Body of pancreas (tissue), 4 donors: Measurements from ENCODE around the gene TAS1R3. TPM values are rescaled to one million over a fixed set of nuclear protein-coding genes. Genes with fewer than 3 reads are reported as not detected.

Source experiments
- ATAC-seq: fragments of 150-250 bp; one replicate; pipeline ENCODE4 v1.9.1; 2016
- DNase-seq, 4 donors: peaks; one replicate each; pipeline ENCODE4 v3.0.0-alpha.2; 2019
- H3K27ac ChIP-seq, 4 donors: fragments of 200-600 bp; sonication (generic); 1 replicate in 3 of 4; 2 replicates in 1 of 4; pipeline versions ENCODE4 v1.5.1 to v1.6.1; 2016 to 2019; ENCODE audit warnings: mild to moderate bottlenecking in 1 of 4, mixed read lengths in 1 of 4, moderate library complexity in 1 of 4
- H3K27me3 ChIP-seq, 2 donors: fragments of 200-600 bp; sonication (generic); one replicate each; pipeline ENCODE4 v1.6.0; 2016; ENCODE audit warnings: mild to moderate bottlenecking in 1 of 2
- H3K36me3 ChIP-seq, 2 donors: fragments of 200-600 bp; sonication (generic); replicated peaks in 1 of 2; 2 replicates each; pipeline ENCODE4 v1.5.1; 2016; ENCODE audit warnings: low read depth in 2 of 2; ENCODE audit not compliant: insufficient read depth in 1 of 2
- H3K4me1 ChIP-seq: fragments of 200-600 bp; sonication (generic); one replicate; pipeline ENCODE4 v1.6.0; 2016
- H3K4me3 ChIP-seq, 2 donors: fragments of 200-600 bp; sonication (generic); 1 replicate in 1 of 2; 2 replicates in 1 of 2; pipeline ENCODE4 v1.5.1; 2016 to 2019
- H3K9me3 ChIP-seq, 3 donors: fragments of 200-600 bp; sonication (generic); 1 replicate in 2 of 3; 2 replicates in 1 of 3; pipeline ENCODE4 v1.5.1; 2016
- POLR2A ChIP-seq, 3 donors: fragments of 450-650 bp; IDR thresholded peaks; one replicate each; pipeline ENCODE4 v1.6.1; 2016; ENCODE audit warnings: antibody characterized with exemption in 3 of 3, mild to moderate bottlenecking in 2 of 3
- WGBS, 2 donors: methylation state at CpG; one replicate each; pipeline ENCODE4 v1.1.5; 2017; 5-methylcytosine and 5-hydroxymethylcytosine counted together
- intact Hi-C: fragments of 100-400 bp; cut with DNase I; formaldehyde crosslinking; loops from one replicate; pipeline ENCODE4 v1.15.1; 2023
- microRNA-seq, 2 donors: library from miRNA; unstranded; fragments of <30 nt; microRNA quantifications; one replicate each; pipeline ENCODE4, GENCODE V29; 2016; ENCODE audit warnings: borderline number of aligned reads in 2 of 2, borderline replicate concordance in 2 of 2
- small RNA-seq: library from RNA; depleted of rRNA; stranded (forward); fragments of <200 nt; gene quantifications from one replicate; pipeline ENCODE3, GENCODE V24; 2016
- total RNA-seq, 2 donors: library from RNA; depleted of rRNA; stranded (reverse); fragments of >200 nt; gene quantifications; one replicate each; pipeline ENCODE4 v1.1.0, GENCODE V29; 2016
- TF ChIP-seq, protein P1 (sequence below), 7 experiments: fragments of 450-650 bp in 4 of 7; fragments of 200-600 bp in 3 of 7; sonication (generic) in 3 of 7; IDR thresholded peaks; one replicate each; pipeline ENCODE4 v1.5.1; 2016 to 2019; ENCODE audit warnings: antibody characterized with exemption in 7 of 7

TAS1R3 gene
- total RNA-seq, 2 donors from 2014 or later: 0.26 TPM; not detected in 1

- H3K4me1 ChIP-seq: peaks cover 24% of the 10 kb centered on the region
- H3K27me3 ChIP-seq: no peaks in the 10 kb centered on the region
- DNase-seq: no peak
- no peak for ATAC-seq
- H3K27ac ChIP-seq: no peak overlapping the region
- H3K9me3 ChIP-seq: no peaks in the 10 kb centered on the region
- no peak for TF ChIP-seq POLR2A (IDR thresholded peaks at IDR 0.05)
- TF ChIP-seq, protein P1, sequence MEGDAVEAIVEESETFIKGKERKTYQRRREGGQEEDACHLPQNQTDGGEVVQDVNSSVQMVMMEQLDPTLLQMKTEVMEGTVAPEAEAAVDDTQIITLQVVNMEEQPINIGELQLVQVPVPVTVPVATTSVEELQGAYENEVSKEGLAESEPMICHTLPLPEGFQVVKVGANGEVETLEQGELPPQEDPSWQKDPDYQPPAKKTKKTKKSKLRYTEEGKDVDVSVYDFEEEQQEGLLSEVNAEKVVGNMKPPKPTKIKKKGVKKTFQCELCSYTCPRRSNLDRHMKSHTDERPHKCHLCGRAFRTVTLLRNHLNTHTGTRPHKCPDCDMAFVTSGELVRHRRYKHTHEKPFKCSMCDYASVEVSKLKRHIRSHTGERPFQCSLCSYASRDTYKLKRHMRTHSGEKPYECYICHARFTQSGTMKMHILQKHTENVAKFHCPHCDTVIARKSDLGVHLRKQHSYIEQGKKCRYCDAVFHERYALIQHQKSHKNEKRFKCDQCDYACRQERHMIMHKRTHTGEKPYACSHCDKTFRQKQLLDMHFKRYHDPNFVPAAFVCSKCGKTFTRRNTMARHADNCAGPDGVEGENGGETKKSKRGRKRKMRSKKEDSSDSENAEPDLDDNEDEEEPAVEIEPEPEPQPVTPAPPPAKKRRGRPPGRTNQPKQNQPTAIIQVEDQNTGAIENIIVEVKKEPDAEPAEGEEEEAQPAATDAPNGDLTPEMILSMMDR (IDR thresholded peaks at IDR 0.05): no peak
- no peaks in the 10 kb centered on the region for H3K36me3 ChIP-seq
- WGBS, 2 donors: 90 to 93% methylated on average over 16 of the region's 16 CpGs
- no peak overlapping the region for H3K4me3 ChIP-seq
- intact Hi-C loops: no loop called here
Measured at GRCh38 chr1:1377540-1378205, 46.6 kb downstream of the TAS1R3 start.

- peaks cover 0 to 1% of the 10 kb centered on the region in 2 donors for H3K36me3 ChIP-seq
- ATAC-seq (no peak), DNase-seq (no peak)
- TF ChIP-seq, protein P1 (IDR thresholded peaks at IDR 0.05): no peak
- TF ChIP-seq POLR2A (IDR thresholded peaks at IDR 0.05): no peak
- H3K4me1 ChIP-seq: peaks cover 6% of the 10 kb centered on the region
- intact Hi-C loops: no loop called here
- no peak overlapping the region for H3K4me3 ChIP-seq
- H3K27ac ChIP-seq: no peak overlapping the region
- 91% methylated on average over 16 of the region's 16 CpGs; no CpG with 5 or more reads in 1 of the 2 donors for WGBS, 2 donors
- H3K9me3 ChIP-seq: no peaks in the 10 kb centered on the region
- H3K27me3 ChIP-seq: no peaks in the 10 kb centered on the region
Measured at GRCh38 chr1:1380860-1381259, 49.8 kb downstream of the TAS1R3 start.

DNA sequence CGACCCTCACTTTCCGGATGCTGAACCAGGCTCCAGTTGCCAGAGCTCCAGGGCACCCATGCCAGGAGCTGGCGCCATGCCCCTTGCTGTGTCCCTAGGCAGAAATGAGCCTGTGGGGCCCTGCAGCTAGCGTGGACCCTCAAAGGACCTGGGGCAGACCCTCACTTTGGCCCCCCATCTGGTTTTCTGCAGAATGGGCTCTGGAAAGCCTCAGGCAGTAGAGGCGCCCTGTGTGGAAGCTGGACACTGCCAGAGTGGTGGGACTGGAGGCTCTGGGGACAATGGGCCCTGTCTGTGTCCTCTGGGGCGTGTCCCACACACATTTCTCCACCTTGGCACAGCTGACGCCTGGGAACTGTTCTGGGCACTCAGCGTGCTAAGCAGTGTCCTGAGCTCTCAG is 50.2 kb downstream of the TAS1R3 start:
- intact Hi-C loops: no loop called here
- no peaks in the 10 kb centered on the region for H3K27me3 ChIP-seq
- no peak for DNase-seq
- H3K4me1 ChIP-seq: peaks cover 2% of the 10 kb centered on the region
- H3K27ac ChIP-seq: no peak overlapping the region
- TF ChIP-seq, protein P1 (IDR thresholded peaks at IDR 0.05): no peak
- TF ChIP-seq POLR2A (IDR thresholded peaks at IDR 0.05): no peak
- no peak for ATAC-seq
- H3K9me3 ChIP-seq: no peaks in the 10 kb centered on the region
- WGBS, 2 donors: 93% methylated on average over 5 of the region's 8 CpGs; no CpG with 5 or more reads in 1 of the 2 donors
- H3K36me3 ChIP-seq: peaks cover 2 to 3% of the 10 kb centered on the region in 2 donors
- no peak overlapping the region for H3K4me3 ChIP-seq

Small RNA genes within 50 kb of the gene (microRNA-seq; reads per million reads assigned to microRNA genes)
- 0.45 to 0.47 reads per million in 2 donors for gene MIR6726
- gene MIR6727: 0 reads per million in 2 donors
- 0.45 to 0.47 reads per million in 2 donors for gene MIR6808

Small RNA genes within 50 kb of the gene (small RNA-seq; reads per million reads assigned to genes)
- 0.70 reads per million, percentile 15 among the genes with 10 or more reads in this experiment for gene MIR6726

Other genes starting within 250 kb of the TAS1R3 start
- gene C1orf159, start 215.2 kb upstream of the TAS1R3 start, total RNA-seq: 10 to 100 TPM in 1 of 2 donors, 1 to 10 TPM in 1; 8.8 to 13.2 TPM
- gene TTLL10, start 157.4 kb upstream of the TAS1R3 start, total RNA-seq: under 1 TPM; 0.66 to 0.78 TPM
- gene TNFRSF18, start 124.7 kb upstream of the TAS1R3 start, total RNA-seq: not detected
- 1 to 10 TPM in 1 of 2 donors, under 1 TPM in 1; 0.99 to 2.6 TPM for gene TNFRSF4, start 117.1 kb upstream of the TAS1R3 start, total RNA-seq
- gene SDF4, start 99.3 kb upstream of the TAS1R3 start, total RNA-seq: 10 to 100 TPM; 89.2 to 97.6 TPM
- gene B3GALT6, start 99.0 kb upstream of the TAS1R3 start, total RNA-seq: 10 to 100 TPM; 18.4 to 35.6 TPM
- gene C1QTNF12, start 84.6 kb upstream of the TAS1R3 start, total RNA-seq: not detected
- gene UBE2J2, start 57.4 kb upstream of the TAS1R3 start, total RNA-seq: 10 to 100 TPM; 23.6 to 39.2 TPM
- 1 to 10 TPM; 4.0 to 4.2 TPM for gene SCNN1D, start 50.8 kb upstream of the TAS1R3 start, total RNA-seq
- gene ACAP3, start 23.4 kb upstream of the TAS1R3 start, total RNA-seq: 10 to 100 TPM; 37.9 to 53.7 TPM
- 10 to 100 TPM; 20.2 to 20.8 TPM for gene PUSL1, start 22.7 kb upstream of the TAS1R3 start, total RNA-seq
- gene INTS11, start 6.6 kb upstream of the TAS1R3 start, total RNA-seq: 100 to 1,000 TPM in 1 of 2 donors, 10 to 100 TPM in 1; 89.0 to 189 TPM
- gene CPTP, start 6.5 kb upstream of the TAS1R3 start, total RNA-seq: 10 to 100 TPM; 15.6 to 33.0 TPM
- 10 to 100 TPM; 58.1 to 84.4 TPM for gene DVL1, start 18.1 kb downstream of the TAS1R3 start, total RNA-seq
- 10 to 100 TPM; 23.3 to 48.5 TPM for gene MXRA8, start 27.3 kb downstream of the TAS1R3 start, total RNA-seq
- gene AURKAIP1, start 43.9 kb downstream of the TAS1R3 start, total RNA-seq: 10 to 100 TPM; 79.4 to 93.7 TPM
- 100 to 1,000 TPM; 225 to 246 TPM for gene CCNL2, start 68.1 kb downstream of the TAS1R3 start, total RNA-seq
- 10 to 100 TPM; 72.8 to 85.9 TPM for gene MRPL20, start 76.0 kb downstream of the TAS1R3 start, total RNA-seq
- 10 to 100 TPM; 11.2 to 15.5 TPM for gene ANKRD65, start 90.0 kb downstream of the TAS1R3 start, total RNA-seq
- 10 to 100 TPM; 47.1 to 55.5 TPM for gene VWA1, start 104.4 kb downstream of the TAS1R3 start, total RNA-seq
- 1 to 10 TPM; 1.6 to 2.3 TPM for gene ATAD3C, start 118.4 kb downstream of the TAS1R3 start, total RNA-seq
- gene ATAD3B, start 140.5 kb downstream of the TAS1R3 start, total RNA-seq: 10 to 100 TPM; 16.6 to 37.2 TPM
- gene ATAD3A, start 180.9 kb downstream of the TAS1R3 start, total RNA-seq: 10 to 100 TPM; 15.8 to 20.8 TPM
- 1 to 10 TPM; 1.0 to 3.6 TPM for gene TMEM240, start 209.3 kb downstream of the TAS1R3 start, total RNA-seq
- gene SSU72, start 243.6 kb downstream of the TAS1R3 start, total RNA-seq: 100 to 1,000 TPM in 1 of 2 donors, 10 to 100 TPM in 1; 82.1 to 113 TPM